Urothelium cell line (cell line): ENCODE measurements around the gene CCDC83.
A peak's percentile ranks its signal among the peaks of the same experiment; 100 is the strongest.
"Not testable (repeated sequence)": the region's sequence is repeated elsewhere in the genome, so short reads cannot be mapped to it uniquely, and the experiment has no call there.

Source experiments
- DNase-seq: peaks from one replicate; pipeline ENCODE4 v3.0.0; 2011; ENCODE audit warnings: low spot score, mixed read lengths
- FAIRE-seq: peaks from 2 replicates; lab custom pipeline; 2011; peaks lifted over from hg19 to GRCh38; lab: Jason Lieb, UNC

CCDC83 gene

DNA sequence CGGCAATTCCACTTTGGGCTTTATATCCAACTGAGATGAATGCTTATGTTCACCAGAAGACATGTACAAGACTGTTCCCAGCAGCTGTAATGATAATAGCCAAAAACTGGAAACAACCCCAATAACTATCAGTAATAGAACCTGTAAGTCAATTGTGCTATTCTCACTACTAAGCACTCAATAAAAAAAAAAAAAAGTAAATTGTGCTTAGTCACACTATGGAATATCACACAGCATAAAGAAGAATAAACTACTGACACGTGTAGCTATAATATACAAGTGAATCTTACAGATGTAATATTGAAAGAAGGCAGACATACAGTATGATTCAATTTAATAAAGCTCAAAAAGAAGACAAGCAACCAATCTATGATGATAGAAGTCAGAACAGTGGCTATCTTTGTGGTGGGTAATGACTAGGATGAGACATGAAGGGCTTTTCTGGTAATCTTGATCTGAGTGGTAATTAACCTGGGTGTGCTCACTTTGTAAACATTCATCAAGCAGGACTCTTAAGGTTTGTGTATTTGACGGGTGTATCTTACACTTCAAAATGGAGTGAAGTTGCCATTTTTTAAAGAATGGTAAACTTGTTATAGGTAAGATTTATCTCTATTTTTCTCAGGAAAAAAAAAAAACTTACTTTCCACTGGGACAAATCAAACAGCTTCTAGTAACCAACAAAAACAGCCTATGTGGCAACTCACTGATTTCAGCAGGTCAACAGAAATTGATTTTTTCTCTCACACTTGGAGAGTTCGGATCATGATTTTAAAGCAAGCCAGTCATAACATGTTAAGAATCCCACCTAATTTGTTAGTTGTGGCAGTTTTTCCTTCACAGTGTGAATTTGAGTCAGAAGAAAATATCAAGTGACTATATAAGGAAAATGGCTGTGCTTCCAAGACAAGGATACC is 84.2 kb downstream of the CCDC83 start:
- DNase-seq (no peak), FAIRE-seq (no peak)

DNA sequence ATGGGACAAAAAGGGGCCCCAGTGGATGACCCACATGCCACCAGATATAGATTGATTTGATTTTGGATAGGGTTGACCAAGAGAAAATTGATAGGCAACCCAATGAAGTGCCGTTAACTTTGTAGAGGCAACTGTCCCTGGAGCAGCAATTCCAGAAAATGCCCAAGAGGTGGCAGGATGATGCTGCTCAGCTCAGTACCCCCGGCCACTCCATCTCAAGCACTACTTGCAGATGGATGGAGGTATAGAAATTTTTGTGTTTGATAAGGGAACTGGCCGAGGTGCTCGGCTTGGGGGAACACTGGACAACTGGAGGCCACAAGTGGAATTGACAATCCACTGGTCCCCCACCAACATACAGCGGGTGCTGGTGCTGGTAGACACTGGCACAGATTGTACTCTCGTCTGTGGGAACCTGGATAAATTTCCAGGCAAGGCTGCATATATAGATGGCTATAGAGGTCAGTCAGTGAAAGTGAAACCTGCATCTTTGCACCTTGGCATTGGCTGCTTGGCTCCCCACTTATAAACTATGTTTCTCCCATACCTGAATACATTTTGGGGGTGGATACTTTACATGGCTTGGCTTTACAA is 86.3 kb downstream of the CCDC83 start:
- DNase-seq, result peak; percentile 48
- no peak for FAIRE-seq

DNA sequence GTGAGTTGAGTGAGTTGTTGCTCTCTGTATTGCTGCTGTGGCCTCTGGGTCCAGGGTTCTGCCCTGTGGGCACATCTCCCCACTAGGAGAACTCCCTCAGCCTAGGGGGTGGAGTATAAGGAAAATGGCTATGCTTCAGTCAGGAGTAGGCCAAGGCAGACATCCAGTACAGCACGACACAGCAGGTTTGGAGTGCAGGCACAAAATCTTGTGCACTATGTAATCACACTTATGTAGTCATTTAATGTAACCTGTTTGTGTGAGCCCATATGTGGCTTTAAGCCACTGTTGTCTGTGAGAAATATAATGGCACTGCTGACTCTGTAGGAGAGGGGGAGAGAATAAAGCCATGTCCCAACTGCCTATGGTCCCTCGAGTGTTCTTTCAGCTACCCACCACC is 90.1 kb downstream of the CCDC83 start:
- FAIRE-seq (no peak), DNase-seq (no peak)

DNA sequence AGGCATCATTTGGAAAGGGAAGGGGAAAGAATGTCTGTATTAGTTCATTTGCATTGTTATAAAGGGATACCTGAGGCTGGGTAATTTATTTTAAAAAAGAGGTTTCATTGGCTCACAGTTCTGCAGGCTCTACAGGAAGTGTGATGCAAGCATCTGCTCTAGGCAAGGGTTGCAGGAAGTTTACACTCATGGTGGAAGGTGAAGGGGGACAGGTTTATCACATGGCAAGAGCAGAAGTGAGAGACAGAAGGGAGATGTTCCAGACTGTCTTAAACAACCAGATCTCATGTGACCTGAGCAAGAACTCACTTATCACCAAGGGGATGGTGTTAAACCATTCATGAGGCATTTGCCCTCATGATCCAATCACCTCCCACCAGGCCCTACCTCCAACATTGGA is 90.6 kb downstream of the CCDC83 start:
- FAIRE-seq (no peak), DNase-seq (no peak)

DNA sequence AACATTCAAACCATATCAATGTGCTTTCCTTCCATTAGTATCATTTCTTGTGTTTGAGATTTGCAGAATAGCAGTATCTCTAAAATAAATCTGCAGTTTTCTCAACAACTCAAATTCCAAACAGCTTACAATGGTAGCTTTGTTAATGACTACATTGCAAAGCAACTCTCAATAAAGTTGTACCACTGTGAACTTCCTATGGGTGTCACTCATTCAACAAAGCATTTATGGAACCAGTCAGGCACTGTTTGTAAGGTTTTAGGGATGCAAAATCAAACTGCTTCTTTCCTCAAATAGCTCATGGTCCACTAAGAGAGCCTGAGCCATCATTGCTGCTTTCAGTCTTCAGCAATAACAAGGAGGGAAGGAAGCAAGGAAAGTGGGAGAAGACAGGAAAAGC is 91.0 kb downstream of the CCDC83 start:
- DNase-seq (no peak), FAIRE-seq (no peak)

DNA sequence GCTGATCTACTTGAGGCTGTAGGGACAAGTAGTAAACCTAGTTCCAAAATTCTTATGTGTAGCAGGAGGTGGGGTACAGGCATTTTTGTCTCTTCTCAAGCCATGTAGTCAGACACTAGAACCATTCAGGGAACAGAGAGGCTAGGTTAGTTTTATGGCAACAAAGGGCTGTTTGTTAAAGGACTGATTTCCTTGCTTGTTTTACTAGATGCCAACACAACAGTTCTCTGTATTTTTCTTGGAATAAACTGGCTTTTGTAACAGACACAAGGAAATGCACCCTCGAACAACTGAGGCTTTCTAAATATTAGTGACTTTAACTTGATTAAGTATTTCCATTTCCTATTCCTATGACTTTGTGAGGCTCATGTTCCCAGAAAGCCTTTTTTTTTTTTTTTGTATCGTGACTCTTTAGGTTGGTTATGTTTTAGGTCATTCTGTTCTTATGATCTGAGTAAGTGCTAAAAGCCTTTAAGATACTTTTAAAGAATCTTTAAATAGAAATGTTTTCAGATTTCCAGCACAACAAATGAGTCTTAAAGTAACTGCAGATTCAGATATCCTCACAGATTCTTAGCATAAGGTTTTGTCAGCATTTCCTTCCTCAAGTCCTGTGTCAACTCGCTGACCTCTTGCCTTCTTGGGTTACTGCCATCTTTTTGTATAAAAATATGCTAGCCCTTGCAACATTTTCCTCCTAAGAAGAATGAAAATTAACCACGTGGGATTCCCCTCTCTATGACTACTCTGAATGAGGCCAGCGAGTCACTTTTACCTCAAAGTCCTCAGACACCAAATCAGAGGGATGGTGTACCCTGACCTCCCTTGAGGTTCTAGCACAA is 92.5 kb downstream of the CCDC83 start:
- peak; percentile 8 for DNase-seq
- no peak for FAIRE-seq

DNA sequence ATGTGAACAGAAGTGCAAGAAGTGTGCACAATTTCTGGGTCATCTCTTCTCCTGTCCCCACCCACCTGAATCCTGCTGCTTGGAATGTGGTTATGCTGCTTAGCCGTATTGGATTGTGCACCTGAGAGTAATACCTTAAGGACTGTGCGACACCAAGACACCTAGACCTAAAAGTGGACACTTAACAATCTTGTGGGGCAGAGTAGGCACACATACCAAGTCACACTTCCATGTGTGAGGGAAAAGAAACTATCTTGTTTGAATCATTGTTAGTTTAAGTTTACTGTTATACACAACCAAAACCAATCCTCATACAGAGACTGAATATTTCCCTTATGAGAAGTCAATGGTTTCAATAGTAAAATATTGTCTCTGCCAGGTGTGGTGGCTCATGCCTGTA is 93.7 kb downstream of the CCDC83 start:
- FAIRE-seq (no peak), DNase-seq (no peak)

DNA sequence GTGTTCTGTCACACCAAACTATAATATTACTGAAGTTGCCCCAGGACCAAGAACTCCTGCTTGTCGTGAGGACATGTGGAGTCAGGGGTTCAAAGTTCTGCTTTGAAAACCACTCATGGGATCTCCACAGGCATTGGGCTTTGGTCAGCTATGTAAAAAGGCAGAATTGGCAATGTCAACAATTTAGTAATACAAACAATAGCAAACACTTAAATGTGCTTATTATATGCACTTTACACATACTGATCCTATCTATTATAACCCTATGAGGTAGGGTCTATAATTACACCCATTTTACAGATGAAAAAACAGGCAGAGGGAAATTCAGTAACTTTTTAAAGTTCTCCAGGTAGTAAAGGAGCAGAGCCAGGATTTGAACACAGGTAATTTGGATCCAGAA is 94.6 kb downstream of the CCDC83 start:
- DNase-seq (no peak), FAIRE-seq (no peak)

DNA sequence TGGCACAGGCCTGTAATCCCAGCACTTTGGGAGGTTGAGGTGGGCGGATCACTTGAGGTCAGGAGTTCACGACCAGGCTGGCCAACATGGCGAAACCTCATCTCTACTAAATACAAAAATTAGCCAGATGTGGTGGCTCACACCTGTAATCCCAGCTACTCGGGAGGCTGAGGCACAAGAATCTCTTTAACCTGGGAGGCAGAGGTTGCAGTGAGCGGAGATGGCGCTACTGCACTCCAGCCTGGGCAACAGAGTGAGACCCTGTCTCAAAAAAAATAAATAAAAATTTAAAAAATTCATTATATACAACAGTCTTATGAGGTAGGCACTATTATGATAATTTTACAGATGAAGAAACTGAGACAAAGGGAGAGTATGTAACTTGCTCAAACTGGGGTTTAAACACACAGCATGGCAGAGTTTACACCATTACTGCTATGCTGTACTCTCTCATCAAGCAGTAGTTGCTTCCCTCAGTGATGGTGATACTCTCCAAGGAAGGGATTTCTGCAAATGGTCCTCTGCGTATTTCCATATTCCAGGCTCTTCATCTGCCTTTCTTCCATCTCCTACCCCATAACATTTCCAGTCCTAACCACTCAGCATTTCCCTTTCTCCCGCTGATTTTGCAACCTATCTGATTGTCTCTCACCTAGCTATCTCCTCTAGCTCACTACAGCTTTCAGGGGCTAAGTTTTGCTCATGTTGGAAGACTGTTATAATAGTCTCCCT is 95.3 kb downstream of the CCDC83 start:
- DNase-seq (no peak), FAIRE-seq (no peak)

DNA sequence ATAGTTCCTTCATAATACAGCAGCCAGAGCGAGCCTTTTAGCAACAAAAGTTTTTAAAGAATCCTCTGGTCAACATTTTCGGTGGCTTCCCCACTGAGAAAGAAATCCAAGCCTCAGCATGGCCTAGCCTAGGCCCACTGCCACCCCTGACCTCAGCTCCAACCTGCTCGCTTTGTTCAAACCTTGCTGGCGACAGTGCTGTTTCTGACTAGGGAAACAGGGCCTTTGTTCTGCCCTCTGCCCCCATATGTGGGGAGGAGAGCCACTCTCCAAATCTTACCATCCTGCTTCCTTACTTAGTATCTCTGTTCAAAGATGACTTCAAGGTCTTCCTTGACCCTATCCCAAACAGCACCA is 95.8 kb downstream of the CCDC83 start:
- DNase-seq (no peak), FAIRE-seq (no peak)

DNA sequence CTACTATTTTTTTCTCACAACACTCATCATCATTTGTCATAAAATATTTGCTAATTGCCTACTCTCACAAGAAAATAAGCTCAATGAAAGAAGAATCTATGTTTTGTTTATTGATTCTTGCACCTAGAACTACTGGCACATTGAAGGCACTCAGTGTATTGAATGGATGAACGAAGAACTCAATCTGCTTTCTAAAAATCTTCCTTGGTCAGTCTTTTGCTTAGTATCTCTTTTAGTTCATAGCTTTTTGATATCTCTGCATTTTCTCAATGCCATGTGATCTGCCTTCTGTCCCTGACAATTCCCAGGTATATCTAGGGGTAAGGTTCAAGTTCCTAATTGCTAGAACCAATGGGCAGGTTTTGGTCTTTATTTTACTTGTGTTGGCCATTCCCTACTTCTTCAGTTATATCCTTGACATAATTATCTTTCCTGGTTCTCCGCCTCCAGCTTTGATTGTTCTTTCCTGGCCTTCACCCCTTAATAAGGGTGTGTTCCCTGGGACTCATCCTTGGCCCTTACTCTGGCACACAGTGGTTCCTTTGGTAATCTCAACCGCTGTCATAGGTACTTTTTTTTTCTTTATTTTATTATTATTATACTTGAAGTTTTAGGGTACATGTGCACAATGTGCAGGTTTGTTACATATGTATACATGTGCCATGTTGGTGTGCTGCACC is 96.4 kb downstream of the CCDC83 start:
- no peak for FAIRE-seq
- no peak for DNase-seq

DNA sequence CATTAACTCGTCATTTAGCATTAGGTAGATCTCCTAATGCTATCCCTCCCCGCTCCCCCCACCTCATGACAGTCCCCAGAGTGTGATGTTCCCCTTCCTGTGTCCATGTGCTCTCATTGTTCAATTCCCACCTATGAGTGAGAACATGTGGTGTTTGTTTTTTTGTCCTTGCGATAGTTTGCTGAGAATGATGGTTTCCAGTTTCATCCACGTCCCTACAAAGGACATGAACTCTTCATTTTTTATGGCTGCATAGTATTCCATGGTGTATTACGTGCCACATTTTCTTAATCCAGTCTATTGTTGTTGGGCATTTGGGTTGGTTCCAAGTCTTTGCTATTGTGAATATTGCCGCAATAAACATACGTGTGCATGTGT is 96.9 kb downstream of the CCDC83 start:
- not testable (repeated sequence) for FAIRE-seq, DNase-seq

DNA sequence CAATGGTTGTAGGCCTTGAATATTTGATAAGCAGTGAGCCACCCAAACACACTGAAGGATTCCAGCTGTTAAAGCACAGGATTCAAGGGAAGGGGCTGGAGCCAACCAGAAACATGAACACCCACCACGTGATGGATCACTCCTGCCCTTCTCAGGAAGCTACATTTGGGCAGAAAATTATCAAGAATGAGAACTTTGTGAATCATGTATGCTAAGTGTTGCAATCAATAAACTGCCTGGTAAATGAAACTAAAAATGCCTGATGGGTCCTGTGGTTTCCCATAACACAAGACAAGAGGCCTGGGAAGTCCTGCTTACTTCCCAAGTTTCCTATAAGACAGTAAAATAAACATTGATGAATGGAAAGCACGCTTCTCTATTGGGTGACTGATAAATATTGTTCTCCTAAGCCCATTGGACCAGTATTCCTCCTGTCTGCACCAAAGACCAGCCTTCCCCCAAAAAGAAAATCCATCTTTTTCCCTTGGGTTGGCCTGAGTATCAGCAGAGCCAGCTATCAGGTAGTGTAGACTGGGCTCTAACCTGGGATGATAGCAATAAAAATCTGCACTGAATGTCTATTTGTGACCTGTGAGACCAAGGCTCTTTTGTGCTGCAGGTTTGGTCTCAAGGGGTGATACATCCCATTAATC is 98.4 kb downstream of the CCDC83 start:
- no peak for DNase-seq
- no peak for FAIRE-seq

DNA sequence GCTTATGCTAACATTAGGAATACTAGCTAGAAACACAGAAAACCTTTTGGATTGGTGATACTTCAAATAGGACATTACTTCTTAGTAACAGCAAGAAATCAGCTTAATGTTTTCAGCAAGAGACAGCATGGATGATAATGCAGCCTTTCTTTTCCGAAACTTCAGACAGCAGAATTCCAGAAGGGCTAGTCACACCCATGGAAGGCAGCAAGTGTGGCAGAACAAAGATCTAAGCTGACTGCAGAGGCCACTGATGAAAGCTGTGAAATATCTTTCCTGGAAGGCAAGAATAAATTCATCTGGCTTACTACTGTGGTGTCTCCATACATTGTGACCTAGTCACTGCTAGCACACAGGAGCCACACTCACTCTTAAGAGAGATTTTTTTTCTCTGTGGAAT is 100.3 kb downstream of the CCDC83 start:
- DNase-seq, result peak; percentile 7
- FAIRE-seq, result no peak

DNA sequence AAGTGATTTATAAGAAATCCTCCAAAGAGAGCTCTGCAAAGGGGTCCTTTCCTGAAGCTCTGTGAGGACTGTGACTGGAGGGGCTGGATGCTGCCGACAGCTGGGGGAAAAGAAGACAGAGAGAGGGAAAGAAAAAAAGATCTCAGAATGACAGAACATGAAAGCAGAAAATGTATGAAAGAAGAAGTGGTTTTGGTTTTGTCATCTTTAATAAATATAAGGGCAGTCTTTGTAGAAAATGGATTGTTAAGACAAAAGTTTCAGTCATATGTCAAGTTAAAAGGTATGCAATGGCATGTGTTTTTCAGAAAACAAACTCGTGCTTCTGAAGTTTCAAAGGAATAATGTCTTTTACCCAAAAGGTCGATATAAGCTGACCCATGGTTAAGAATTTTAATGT is 105.5 kb downstream of the CCDC83 start:
- no peak for DNase-seq
- FAIRE-seq, result no peak

DNA sequence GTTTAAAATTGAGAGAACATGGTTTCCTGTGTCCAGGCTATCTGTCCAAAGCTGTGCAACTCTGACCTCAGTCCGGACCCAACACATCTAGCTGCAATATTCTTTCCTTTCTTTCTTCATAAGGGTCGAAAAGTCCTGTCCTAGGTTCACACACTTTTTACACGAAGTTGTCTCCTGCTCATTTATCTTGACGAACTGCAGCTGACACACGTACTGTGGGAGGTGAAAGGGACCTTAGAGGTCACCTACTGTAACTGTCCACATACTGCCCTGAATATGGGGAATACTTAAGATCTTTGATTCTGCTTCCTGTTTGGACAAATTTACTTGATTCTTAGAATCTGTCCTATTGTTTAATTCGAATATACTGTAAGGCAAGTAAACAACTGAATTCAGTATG is 105.9 kb downstream of the CCDC83 start:
- DNase-seq (no peak), FAIRE-seq (no peak)

DNA sequence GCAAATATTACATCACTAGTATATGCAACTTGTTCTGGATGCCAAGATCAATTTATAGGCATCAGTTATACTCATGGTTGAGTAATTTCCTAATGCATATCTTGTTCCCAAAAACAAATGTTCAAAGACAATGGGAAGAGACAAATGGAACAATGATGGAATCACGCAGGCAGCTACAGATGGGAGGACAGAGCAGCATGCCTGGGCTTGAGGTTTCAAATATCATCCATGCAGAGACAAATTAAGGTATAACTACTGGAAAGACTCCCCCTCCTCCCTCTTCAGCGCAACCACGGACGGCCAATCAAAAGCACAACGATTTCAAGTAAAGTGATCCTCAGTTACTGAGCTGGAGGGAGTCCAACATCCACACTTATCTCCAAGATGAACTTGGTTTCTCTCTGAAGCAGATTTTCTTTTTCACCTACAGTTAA is 106.8 kb downstream of the CCDC83 start:
- FAIRE-seq, result no peak
- no peak for DNase-seq

DNA sequence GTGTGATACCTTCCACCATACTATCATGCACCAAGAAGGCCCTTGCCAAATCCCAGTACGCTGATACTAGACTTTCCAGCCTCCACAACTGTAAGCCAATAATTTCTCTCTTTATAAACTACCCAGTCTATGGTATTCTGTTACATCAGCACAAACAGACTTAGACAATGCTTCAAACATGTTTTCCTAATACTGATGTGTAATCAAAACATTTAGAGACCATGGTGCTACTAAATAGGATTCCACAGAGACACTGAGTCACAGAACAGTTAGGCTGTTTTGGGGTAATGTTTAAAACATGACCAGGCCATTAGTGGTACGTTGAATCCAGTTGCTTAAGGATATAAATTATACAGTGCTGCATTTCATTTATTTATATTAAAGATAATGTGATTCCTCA is 110.0 kb downstream of the CCDC83 start:
- no peak for FAIRE-seq

DNA sequence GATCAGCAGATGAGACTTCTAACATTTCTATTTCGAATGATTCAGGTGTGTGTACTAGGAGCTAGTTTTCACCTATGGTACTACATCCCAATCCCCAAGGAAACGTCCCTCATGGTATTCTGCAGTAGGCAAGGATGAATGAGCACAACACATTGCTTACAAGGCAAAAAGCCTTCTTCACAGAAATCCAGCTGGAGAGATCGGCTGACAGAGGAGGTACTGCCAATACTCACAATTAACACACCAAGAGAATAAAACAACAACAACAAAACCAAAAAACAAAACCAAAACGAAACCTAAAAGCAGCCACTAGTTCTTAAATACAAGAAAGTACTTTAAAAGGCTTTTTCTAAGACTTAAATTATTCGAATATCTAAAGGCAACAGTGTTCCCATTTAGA is 112.3 kb downstream of the CCDC83 start:
- FAIRE-seq (no peak), DNase-seq (no peak)

More for the DNA sequence above, 110.0 kb downstream of the CCDC83 start:
- DNase-seq, result no peak
